ENCODE data around the gene PCDH9.

GRCh38 chr13:67147342-67148133 is 82.6 kb downstream of the PCDH9 start:
- TF ChIP-seq CTCF (IDR thresholded peaks at IDR 0.05) (no peak), SMC3 (IDR thresholded peaks at IDR 0.05; ENCODE audit: low read depth, low read length) (no peak), TAF1 (IDR thresholded peaks at IDR 0.05; ENCODE audit: borderline replicate concordance, low read depth, low read length) (no peak), CHD2 (IDR thresholded peaks at IDR 0.05; ENCODE audit: low read length, partially characterized antibody) (no peak), IRF3 (IDR thresholded peaks at IDR 0.05; ENCODE audit: low read depth, low read length) (no peak), USF1 (IDR thresholded peaks at IDR 0.05; ENCODE audit: borderline replicate concordance, low read depth) (no peak), GATA2 (CRISPR knock-in tag; IDR thresholded peaks at IDR 0.05) (no peak), RAD21 (IDR thresholded peaks at IDR 0.05; ENCODE audit: low read length) (no peak)

Measured in SK-N-SH (cell line).